ENCODE results near the gene DIS3L2.

- TF ChIP-seq, protein P1, sequence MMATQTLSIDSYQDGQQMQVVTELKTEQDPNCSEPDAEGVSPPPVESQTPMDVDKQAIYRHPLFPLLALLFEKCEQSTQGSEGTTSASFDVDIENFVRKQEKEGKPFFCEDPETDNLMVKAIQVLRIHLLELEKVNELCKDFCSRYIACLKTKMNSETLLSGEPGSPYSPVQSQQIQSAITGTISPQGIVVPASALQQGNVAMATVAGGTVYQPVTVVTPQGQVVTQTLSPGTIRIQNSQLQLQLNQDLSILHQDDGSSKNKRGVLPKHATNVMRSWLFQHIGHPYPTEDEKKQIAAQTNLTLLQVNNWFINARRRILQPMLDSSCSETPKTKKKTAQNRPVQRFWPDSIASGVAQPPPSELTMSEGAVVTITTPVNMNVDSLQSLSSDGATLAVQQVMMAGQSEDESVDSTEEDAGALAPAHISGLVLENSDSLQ (IDR thresholded peaks at IDR 0.05) = no peak
- no peak for TF ChIP-seq FOXM1 (IDR thresholded peaks at IDR 0.05; ENCODE audit: borderline replicate concordance)
- TF ChIP-seq HDGF (IDR thresholded peaks at IDR 0.05; ENCODE audit: borderline replicate concordance) = no peak
- TF ChIP-seq BHLHE40 (IDR thresholded peaks at IDR 0.05; ENCODE audit: borderline replicate concordance) = no peak
- no peak for TF ChIP-seq TARDBP (IDR thresholded peaks at IDR 0.05)
- TF ChIP-seq FOXK2 (IDR thresholded peaks at IDR 0.05) = no peak
Measured at GRCh38 chr2:231923951-231924888, 37.3 kb upstream of the DIS3L2 start.

Measured in HEK293T (cell line).